ENCODE results near the gene MAN1A2. TPM values are rescaled to one million over a fixed set of nuclear protein-coding genes. Genes with fewer than 3 reads are reported as not detected.
A peak's percentile ranks its signal among the peaks of the same experiment; 100 is the strongest.

MAN1A2 gene
- total and polyA plus RNA-seq, 9 of the 15 experiments (the other 6 are each of a cell fraction or from before 2014, with no cell fraction given) = 4.2 to 38.4 (median 18.7) TPM

DNA sequence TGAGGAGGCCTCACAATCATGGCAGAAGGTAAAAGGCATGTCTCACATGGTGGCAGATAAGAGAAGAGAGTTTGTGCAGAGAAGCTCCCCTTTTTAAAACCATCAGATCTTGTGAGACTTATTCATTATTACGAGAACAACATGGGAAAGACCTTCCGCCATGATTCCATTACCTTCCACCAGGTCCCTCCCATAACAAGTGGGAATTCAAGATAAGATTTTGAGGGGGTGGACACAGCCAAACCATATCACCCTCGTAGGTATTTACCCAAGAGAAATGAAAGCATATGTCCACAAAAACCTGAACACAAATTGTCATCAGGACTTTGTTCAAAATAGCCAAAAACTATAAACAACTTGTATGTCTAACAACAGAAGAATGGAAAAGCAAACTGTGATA lies 192.7 kb downstream of the MAN1A2 start (continued):
- TF ChIP-seq, protein P1, sequence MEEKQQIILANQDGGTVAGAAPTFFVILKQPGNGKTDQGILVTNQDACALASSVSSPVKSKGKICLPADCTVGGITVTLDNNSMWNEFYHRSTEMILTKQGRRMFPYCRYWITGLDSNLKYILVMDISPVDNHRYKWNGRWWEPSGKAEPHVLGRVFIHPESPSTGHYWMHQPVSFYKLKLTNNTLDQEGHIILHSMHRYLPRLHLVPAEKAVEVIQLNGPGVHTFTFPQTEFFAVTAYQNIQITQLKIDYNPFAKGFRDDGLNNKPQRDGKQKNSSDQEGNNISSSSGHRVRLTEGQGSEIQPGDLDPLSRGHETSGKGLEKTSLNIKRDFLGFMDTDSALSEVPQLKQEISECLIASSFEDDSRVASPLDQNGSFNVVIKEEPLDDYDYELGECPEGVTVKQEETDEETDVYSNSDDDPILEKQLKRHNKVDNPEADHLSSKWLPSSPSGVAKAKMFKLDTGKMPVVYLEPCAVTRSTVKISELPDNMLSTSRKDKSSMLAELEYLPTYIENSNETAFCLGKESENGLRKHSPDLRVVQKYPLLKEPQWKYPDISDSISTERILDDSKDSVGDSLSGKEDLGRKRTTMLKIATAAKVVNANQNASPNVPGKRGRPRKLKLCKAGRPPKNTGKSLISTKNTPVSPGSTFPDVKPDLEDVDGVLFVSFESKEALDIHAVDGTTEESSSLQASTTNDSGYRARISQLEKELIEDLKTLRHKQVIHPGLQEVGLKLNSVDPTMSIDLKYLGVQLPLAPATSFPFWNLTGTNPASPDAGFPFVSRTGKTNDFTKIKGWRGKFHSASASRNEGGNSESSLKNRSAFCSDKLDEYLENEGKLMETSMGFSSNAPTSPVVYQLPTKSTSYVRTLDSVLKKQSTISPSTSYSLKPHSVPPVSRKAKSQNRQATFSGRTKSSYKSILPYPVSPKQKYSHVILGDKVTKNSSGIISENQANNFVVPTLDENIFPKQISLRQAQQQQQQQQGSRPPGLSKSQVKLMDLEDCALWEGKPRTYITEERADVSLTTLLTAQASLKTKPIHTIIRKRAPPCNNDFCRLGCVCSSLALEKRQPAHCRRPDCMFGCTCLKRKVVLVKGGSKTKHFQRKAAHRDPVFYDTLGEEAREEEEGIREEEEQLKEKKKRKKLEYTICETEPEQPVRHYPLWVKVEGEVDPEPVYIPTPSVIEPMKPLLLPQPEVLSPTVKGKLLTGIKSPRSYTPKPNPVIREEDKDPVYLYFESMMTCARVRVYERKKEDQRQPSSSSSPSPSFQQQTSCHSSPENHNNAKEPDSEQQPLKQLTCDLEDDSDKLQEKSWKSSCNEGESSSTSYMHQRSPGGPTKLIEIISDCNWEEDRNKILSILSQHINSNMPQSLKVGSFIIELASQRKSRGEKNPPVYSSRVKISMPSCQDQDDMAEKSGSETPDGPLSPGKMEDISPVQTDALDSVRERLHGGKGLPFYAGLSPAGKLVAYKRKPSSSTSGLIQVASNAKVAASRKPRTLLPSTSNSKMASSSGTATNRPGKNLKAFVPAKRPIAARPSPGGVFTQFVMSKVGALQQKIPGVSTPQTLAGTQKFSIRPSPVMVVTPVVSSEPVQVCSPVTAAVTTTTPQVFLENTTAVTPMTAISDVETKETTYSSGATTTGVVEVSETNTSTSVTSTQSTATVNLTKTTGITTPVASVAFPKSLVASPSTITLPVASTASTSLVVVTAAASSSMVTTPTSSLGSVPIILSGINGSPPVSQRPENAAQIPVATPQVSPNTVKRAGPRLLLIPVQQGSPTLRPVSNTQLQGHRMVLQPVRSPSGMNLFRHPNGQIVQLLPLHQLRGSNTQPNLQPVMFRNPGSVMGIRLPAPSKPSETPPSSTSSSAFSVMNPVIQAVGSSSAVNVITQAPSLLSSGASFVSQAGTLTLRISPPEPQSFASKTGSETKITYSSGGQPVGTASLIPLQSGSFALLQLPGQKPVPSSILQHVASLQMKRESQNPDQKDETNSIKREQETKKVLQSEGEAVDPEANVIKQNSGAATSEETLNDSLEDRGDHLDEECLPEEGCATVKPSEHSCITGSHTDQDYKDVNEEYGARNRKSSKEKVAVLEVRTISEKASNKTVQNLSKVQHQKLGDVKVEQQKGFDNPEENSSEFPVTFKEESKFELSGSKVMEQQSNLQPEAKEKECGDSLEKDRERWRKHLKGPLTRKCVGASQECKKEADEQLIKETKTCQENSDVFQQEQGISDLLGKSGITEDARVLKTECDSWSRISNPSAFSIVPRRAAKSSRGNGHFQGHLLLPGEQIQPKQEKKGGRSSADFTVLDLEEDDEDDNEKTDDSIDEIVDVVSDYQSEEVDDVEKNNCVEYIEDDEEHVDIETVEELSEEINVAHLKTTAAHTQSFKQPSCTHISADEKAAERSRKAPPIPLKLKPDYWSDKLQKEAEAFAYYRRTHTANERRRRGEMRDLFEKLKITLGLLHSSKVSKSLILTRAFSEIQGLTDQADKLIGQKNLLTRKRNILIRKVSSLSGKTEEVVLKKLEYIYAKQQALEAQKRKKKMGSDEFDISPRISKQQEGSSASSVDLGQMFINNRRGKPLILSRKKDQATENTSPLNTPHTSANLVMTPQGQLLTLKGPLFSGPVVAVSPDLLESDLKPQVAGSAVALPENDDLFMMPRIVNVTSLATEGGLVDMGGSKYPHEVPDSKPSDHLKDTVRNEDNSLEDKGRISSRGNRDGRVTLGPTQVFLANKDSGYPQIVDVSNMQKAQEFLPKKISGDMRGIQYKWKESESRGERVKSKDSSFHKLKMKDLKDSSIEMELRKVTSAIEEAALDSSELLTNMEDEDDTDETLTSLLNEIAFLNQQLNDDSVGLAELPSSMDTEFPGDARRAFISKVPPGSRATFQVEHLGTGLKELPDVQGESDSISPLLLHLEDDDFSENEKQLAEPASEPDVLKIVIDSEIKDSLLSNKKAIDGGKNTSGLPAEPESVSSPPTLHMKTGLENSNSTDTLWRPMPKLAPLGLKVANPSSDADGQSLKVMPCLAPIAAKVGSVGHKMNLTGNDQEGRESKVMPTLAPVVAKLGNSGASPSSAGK (IDR thresholded peaks at IDR 0.05) = peak; percentile 46; the same call in 1 of the 2 replicates
- TF ChIP-seq ZNF263 (CRISPR knock-in tag; IDR thresholded peaks at IDR 0.05; ENCODE audit: borderline replicate concordance) (no peak), GTF2F1 (IDR thresholded peaks at IDR 0.05; ENCODE audit: low read depth, low read length) (no peak), EGR1 (conservative IDR thresholded peaks at IDR 0.05) (peak; percentile 83), RNF2 (IDR thresholded peaks at IDR 0.05) (no peak), NRF1 (conservative IDR thresholded peaks at IDR 0.05 in 1 of 2, IDR thresholded peaks at IDR 0.05 in 1 of 2) (no peak), CHD4 (IDR thresholded peaks at IDR 0.05; ENCODE audit: insufficient read depth, insufficient replicate concordance, low read depth, low read length, poor library complexity, severe bottlenecking) (no peak), DACH1 (IDR thresholded peaks at IDR 0.05; ENCODE audit: partially characterized antibody) (no peak), SMARCB1 (IDR thresholded peaks at IDR 0.05; ENCODE audit: insufficient read length, low read depth) (no peak), SMARCA5 (IDR thresholded peaks at IDR 0.05) (no peak), ARNT (IDR thresholded peaks at IDR 0.05) (no peak), CBX3 (IDR thresholded peaks at IDR 0.05; ENCODE audit: borderline replicate concordance in 1 of 2, low read length in 2 of 2) (no peak), FOXA3 (CRISPR knock-in tag; conservative IDR thresholded peaks at IDR 0.05 in 1 of 2, IDR thresholded peaks at IDR 0.05 in 1 of 2) (no peak), NCOA1 (IDR thresholded peaks at IDR 0.05; ENCODE audit: low read depth) (no peak), TRIM24 (IDR thresholded peaks at IDR 0.05) (peak in 1 of 2 experiments; percentile 27; a peak in 2 of 4 replicates), MAFK (IDR thresholded peaks at IDR 0.05; ENCODE audit: low read length) (no peak)
- TF ChIP-seq, protein P2, sequence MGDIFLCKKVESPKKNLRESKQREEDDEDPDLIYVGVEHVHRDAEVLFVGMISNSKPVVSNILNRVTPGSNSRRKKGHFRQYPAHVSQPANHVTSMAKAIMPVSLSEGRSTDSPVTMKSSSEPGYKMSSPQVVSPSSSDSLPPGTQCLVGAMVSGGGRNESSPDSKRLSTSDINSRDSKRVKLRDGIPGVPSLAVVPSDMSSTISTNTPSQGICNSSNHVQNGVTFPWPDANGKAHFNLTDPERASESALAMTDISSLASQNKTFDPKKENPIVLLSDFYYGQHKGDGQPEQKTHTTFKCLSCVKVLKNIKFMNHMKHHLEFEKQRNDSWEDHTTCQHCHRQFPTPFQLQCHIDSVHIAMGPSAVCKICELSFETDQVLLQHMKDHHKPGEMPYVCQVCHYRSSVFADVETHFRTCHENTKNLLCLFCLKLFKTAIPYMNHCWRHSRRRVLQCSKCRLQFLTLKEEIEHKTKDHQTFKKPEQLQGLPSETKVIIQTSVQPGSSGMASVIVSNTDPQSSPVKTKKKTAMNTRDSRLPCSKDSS (IDR thresholded peaks at IDR 0.05; ENCODE audit: low read depth, partially characterized antibody) = no peak

Measured in K562 (cell line).